CD4-positive, alpha-beta memory T cell (primary cell): ENCODE results near the gene CRISPLD2. TPM values are rescaled to one million over a fixed set of nuclear protein-coding genes. Genes with fewer than 3 reads are reported as not detected.

ENCODE experiments used
- CTCF ChIA-PET: fragments of 350-600 bp; sonication (Branson Sonifier 250); formaldehyde crosslinking; loops from one replicate; lab custom pipeline; 2021; ENCODE audit warnings: inconsistent platforms; ENCODE audit not compliant: partially characterized antibody; lab: Charles Lee
- POLR2A ChIA-PET: fragments of 350-600 bp; sonication (Branson Sonifier 250); formaldehyde crosslinking; loops from one replicate; lab custom pipeline; 2021; ENCODE audit not compliant: partially characterized antibody; lab: Charles Lee
- DNase-seq, 5 donors: peaks; one replicate each; pipeline versions ENCODE4 v3.0.0 to v3.0.0-alpha.2; 2020 to 2022; ENCODE audit warnings: mixed read lengths in 1 of 5
- H3K27ac ChIP-seq: one replicate; pipeline ENCODE4 v1.7.0; 2013; ENCODE audit warnings: low read depth, low read length
- H3K27me3 ChIP-seq: 2 replicates; pipeline ENCODE4 v1.7.0; 2013; ENCODE audit warnings: mild to moderate bottlenecking, low read length, moderate library complexity; ENCODE audit not compliant: insufficient read depth
- H3K36me3 ChIP-seq: 2 replicates; pipeline ENCODE4 v1.7.0; 2013; ENCODE audit warnings: mild to moderate bottlenecking, low read length, moderate library complexity; ENCODE audit not compliant: insufficient read depth
- H3K4me1 ChIP-seq: 2 replicates; pipeline ENCODE4 v1.7.0; 2013; ENCODE audit warnings: mild to moderate bottlenecking, low read length, moderate library complexity; ENCODE audit not compliant: insufficient read depth
- H3K4me3 ChIP-seq, 2 donors: one replicate each; pipeline ENCODE4 v1.7.0; 2013; ENCODE audit warnings: low read length in 2 of 2, mild to moderate bottlenecking in 1 of 2
- H3K9me3 ChIP-seq, 2 donors: one replicate each; pipeline ENCODE4 v1.7.0; 2013; ENCODE audit warnings: low read length in 2 of 2, control low read depth in 1 of 2; ENCODE audit not compliant: control insufficient read depth in 1 of 2
- H3K27ac Mint-ChIP-seq, 7 donors: one replicate each; pipeline ENCODE4 v1.8.0; 2020 to 2021; ENCODE audit warnings: mixed read lengths in 7 of 7, mild to moderate bottlenecking in 6 of 7, inconsistent platforms in 3 of 7, moderate library complexity in 3 of 7
- H3K27me3 Mint-ChIP-seq, 2 donors: one replicate each; pipeline ENCODE4 v1.8.0; 2020 to 2021; ENCODE audit warnings: mixed read lengths in 2 of 2
- H3K36me3 Mint-ChIP-seq, 2 donors: one replicate each; pipeline ENCODE4 v1.8.0; 2020 to 2021; ENCODE audit warnings: mixed read lengths in 2 of 2, inconsistent platforms in 1 of 2, mild to moderate bottlenecking in 1 of 2
- H3K4me1 Mint-ChIP-seq, 4 donors: one replicate each; pipeline ENCODE4 v1.8.0; 2020 to 2021; ENCODE audit warnings: mixed read lengths in 4 of 4, mild to moderate bottlenecking in 1 of 4
- H3K4me3 Mint-ChIP-seq, 8 donors: one replicate each; pipeline ENCODE4 v1.8.0; 2020 to 2021; ENCODE audit warnings: mixed read lengths in 8 of 8, mild to moderate bottlenecking in 7 of 8, moderate library complexity in 6 of 8, inconsistent platforms in 3 of 8
- H3K9me3 Mint-ChIP-seq, 8 donors: one replicate each; pipeline ENCODE4 v1.8.0; 2020 to 2021; ENCODE audit warnings: mixed read lengths in 8 of 8, mild to moderate bottlenecking in 5 of 8, inconsistent platforms in 3 of 8, moderate library complexity in 1 of 8
- intact Hi-C: fragments of 100-400 bp; cut with micrococcal nuclease; formaldehyde crosslinking; loops from one replicate; pipeline ENCODE4 v1.15.1; 2023
- polyA plus RNA-seq, 2 donors: library from polyadenylated mRNA; unstranded; fragments of 300-500 nt; fragmentation: Illumina TruSeq; gene quantifications; one replicate each; pipeline ENCODE4 v1.2.3, GENCODE V29; 2021
- total RNA-seq, 2 experiments: library from RNA; stranded (reverse); gene quantifications; one replicate each; pipeline ENCODE4 v1.2.3, GENCODE V29; 2021

Gene CRISPLD2
- total and polyA plus RNA-seq, 4 experiments from 2014 or later, result 0.32 to 2.5 (median 0.95) TPM

- no peaks in the 10 kb centered on the region for H3K27me3 Mint-ChIP-seq
- intact Hi-C loops, result no loop called here
These were observed 30.8 kb upstream of the CRISPLD2 start for GRCh38 chr16:84788920-84789391.

GRCh38 chr16:84789431-84789830 is 30.4 kb upstream of the CRISPLD2 start:
- DNase-seq, result no peak

More at GRCh38 chr16:84788920-84789391, 30.8 kb upstream of the CRISPLD2 start:
- Mint-ChIP-seq H3K4me3 (no peak overlapping the region), H3K36me3 (peaks cover 0 to under 1% of the 10 kb centered on the region in 2 donors), H3K27ac (no peak overlapping the region), H3K9me3 (no peaks in the 10 kb centered on the region), H3K4me1 (no peaks in the 10 kb centered on the region)
- ChIA-PET CTCF (no interaction called here), POLR2A (no interaction called here)
- no peaks in the 10 kb centered on the region for H3K27me3 ChIP-seq
- no peak overlapping the region for H3K27ac ChIP-seq
- H3K4me1 ChIP-seq, result no peaks in the 10 kb centered on the region
- no peak for DNase-seq
- no peaks in the 10 kb centered on the region for H3K36me3 ChIP-seq
- no peak overlapping the region for H3K4me3 ChIP-seq
- no peaks in the 10 kb centered on the region for H3K9me3 ChIP-seq

DNA sequence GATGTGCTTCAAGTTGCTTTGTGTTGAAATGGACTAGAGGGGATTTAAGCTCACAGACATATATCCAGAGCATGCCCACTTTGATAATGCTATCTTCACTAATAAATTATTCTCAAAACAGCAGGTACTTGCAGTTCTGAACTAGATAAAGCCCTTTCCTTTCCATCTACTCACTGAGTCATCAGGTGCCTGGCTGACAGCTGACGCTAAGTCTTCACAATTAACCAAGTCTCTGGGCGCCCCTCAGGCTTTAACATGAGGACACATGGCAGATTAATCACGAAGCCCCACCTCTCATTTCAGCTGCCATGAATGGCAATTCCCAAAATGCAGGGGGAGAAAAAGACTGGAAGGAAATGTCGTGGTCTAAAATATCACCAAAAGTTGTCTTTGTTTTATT is 29.5 kb upstream of the CRISPLD2 start:
- Histone ChIP-seq H3K9me3 (no peaks in the 10 kb centered on the region), H3K36me3 (no peaks in the 10 kb centered on the region), H3K4me3 (no peak overlapping the region), H3K27me3 (no peaks in the 10 kb centered on the region), H3K4me1 (no peaks in the 10 kb centered on the region), H3K27ac (no peak overlapping the region)
- no peaks in the 10 kb centered on the region for H3K4me1 Mint-ChIP-seq
- ChIA-PET CTCF (no interaction called here), POLR2A (interaction anchor here (1.7 kb wide), 1 partner anchor 24 kb away, joined by 4 read pairs; no protein-coding TSS in a partner anchor)
- peak overlapping the region in 2 of 7 donors; percentile 36 to 87 for H3K27ac Mint-ChIP-seq
- intact Hi-C loops, result no loop called here
- H3K27me3 Mint-ChIP-seq, result no peaks in the 10 kb centered on the region
- no peaks in the 10 kb centered on the region for H3K9me3 Mint-ChIP-seq
- DNase-seq, result no peak
- H3K36me3 Mint-ChIP-seq, result peaks cover 0 to 6% of the 10 kb centered on the region in 2 donors
- no peak overlapping the region for H3K4me3 Mint-ChIP-seq

More at GRCh38 chr16:84789431-84789830, 30.4 kb upstream of the CRISPLD2 start:
- Histone ChIP-seq H3K27ac (no peak overlapping the region), H3K9me3 (no peaks in the 10 kb centered on the region), H3K4me3 (no peak overlapping the region), H3K27me3 (no peaks in the 10 kb centered on the region), H3K4me1 (no peaks in the 10 kb centered on the region), H3K36me3 (no peaks in the 10 kb centered on the region)
- no peak overlapping the region for H3K27ac Mint-ChIP-seq
- H3K27me3 Mint-ChIP-seq, result no peaks in the 10 kb centered on the region
- no peaks in the 10 kb centered on the region for H3K9me3 Mint-ChIP-seq
- no peak overlapping the region for H3K4me3 Mint-ChIP-seq
- POLR2A ChIA-PET, result no interaction called here
- peaks cover 0 to 5% of the 10 kb centered on the region in 2 donors for H3K36me3 Mint-ChIP-seq
- intact Hi-C loops, result no loop called here
- CTCF ChIA-PET, result no interaction called here
- no peaks in the 10 kb centered on the region for H3K4me1 Mint-ChIP-seq

DNA sequence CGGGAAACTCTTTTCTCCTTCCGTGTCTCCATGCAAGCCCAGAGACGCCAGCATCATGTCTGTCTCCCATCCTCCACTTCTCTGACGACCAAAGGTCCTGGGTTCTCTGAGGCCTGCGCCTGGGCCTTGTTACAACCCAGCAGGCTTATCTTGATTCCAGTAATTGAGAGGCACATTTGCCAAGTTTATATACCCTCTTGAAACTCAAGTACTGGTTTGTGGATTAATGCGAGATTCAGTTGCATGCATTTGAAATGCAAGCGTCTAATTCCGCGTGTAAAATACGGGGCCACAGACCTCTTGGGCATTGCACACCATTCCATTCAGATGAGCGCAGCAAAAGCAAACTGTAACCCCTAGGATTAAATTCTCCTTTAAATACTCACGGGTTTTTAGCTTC is 28.7 kb upstream of the CRISPLD2 start:
- DNase-seq, result no peak
- Histone ChIP-seq H3K36me3 (no peaks in the 10 kb centered on the region), H3K4me1 (no peaks in the 10 kb centered on the region), H3K27me3 (no peaks in the 10 kb centered on the region), H3K27ac (no peak overlapping the region), H3K9me3 (no peaks in the 10 kb centered on the region), H3K4me3 (no peak overlapping the region)
- intact Hi-C loops, result no loop called here
- Mint-ChIP-seq H3K27me3 (no peaks in the 10 kb centered on the region), H3K4me3 (no peak overlapping the region), H3K4me1 (no peaks in the 10 kb centered on the region), H3K27ac (peak overlapping the region in 2 of 7 donors; percentile 29 to 42), H3K36me3 (peaks cover 0 to 6% of the 10 kb centered on the region in 2 donors), H3K9me3 (no peaks in the 10 kb centered on the region)
- ChIA-PET POLR2A (interaction anchor here (1.7 kb wide), 1 partner anchor 24 kb away, joined by 4 read pairs; no protein-coding TSS in a partner anchor), CTCF (interaction anchor here (1.6 kb wide), 1 partner anchor 38 kb away, joined by 4 read pairs; no protein-coding TSS in a partner anchor)

DNA sequence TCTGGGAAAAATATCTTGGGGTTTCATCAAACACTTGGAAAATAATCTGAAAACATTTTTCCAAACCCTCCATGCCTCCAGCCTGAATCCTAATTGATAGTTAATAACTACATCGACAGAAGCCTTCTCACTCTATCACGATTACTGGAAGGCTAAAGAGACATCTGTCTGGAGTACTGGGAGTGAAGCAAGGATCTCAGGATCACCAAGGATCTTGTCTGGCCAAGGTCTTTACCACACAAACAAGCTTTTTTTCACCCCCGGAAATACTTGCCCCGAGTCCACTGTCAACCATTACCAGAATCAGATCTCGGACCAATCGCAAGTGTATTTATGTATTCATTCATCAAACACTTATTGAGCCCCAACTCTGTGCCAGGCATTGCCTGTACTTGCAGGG is 28.3 kb upstream of the CRISPLD2 start:
- no peaks in the 10 kb centered on the region for H3K27me3 Mint-ChIP-seq
- Histone ChIP-seq H3K4me3 (no peak overlapping the region), H3K27me3 (no peaks in the 10 kb centered on the region), H3K27ac (no peak overlapping the region), H3K36me3 (no peaks in the 10 kb centered on the region), H3K4me1 (no peaks in the 10 kb centered on the region), H3K9me3 (no peaks in the 10 kb centered on the region)
- peaks cover 0 to 6% of the 10 kb centered on the region in 2 donors for H3K36me3 Mint-ChIP-seq
- POLR2A ChIA-PET, result interaction anchor here (1.7 kb wide), 1 partner anchor 25 kb away, joined by 4 read pairs; no protein-coding TSS in a partner anchor
- H3K27ac Mint-ChIP-seq, result no peak overlapping the region
- H3K4me3 Mint-ChIP-seq, result no peak overlapping the region
- intact Hi-C loops, result no loop called here
- H3K4me1 Mint-ChIP-seq, result no peaks in the 10 kb centered on the region
- DNase-seq, result no peak
- H3K9me3 Mint-ChIP-seq, result no peaks in the 10 kb centered on the region
- CTCF ChIA-PET, result interaction anchor here (1.6 kb wide), 1 partner anchor 38 kb away, joined by 4 read pairs; no protein-coding TSS in a partner anchor

- Mint-ChIP-seq H3K4me1 (no peaks in the 10 kb centered on the region), H3K9me3 (peaks cover 0 to 2% (median 0%) of the 10 kb centered on the region in 8 donors), H3K4me3 (no peak overlapping the region), H3K27me3 (no peaks in the 10 kb centered on the region), H3K27ac (peak overlapping the region in 1 of 7 donors; percentile 47), H3K36me3 (peaks cover 0 to 6% of the 10 kb centered on the region in 2 donors)
- Histone ChIP-seq H3K4me3 (no peak overlapping the region), H3K9me3 (no peaks in the 10 kb centered on the region), H3K36me3 (no peaks in the 10 kb centered on the region), H3K4me1 (no peaks in the 10 kb centered on the region), H3K27ac (no peak overlapping the region), H3K27me3 (no peaks in the 10 kb centered on the region)
- CTCF ChIA-PET, result no interaction called here
- DNase-seq, result no peak
- intact Hi-C loops, result no loop called here
- POLR2A ChIA-PET, result no interaction called here
These were observed 25.6 kb upstream of the CRISPLD2 start for GRCh38 chr16:84794186-84794585.

DNA sequence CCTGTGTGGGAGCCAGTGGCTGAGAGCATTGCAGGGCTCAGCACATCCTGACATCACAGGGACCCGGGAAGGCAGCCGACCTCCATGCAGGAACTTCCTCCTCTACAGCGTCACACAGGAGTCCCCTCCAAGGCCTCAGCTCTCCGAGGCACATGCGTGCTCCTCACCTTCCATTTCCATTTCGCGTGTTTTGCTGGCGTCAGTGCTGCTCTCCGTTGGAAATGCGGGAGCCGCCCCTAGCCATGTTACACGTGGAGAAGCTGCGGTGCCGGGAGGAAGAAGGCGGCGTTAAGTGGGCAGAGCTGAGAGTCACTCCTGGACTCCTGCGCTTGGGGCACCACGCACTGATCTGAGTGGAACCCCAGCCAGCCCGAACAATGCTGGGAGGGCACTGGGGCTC is 25.2 kb upstream of the CRISPLD2 start:
- Histone ChIP-seq H3K27ac (no peak overlapping the region), H3K4me3 (no peak overlapping the region), H3K4me1 (no peaks in the 10 kb centered on the region), H3K27me3 (no peaks in the 10 kb centered on the region), H3K9me3 (no peaks in the 10 kb centered on the region), H3K36me3 (no peaks in the 10 kb centered on the region)
- ChIA-PET POLR2A (no interaction called here), CTCF (no interaction called here)
- DNase-seq, result no peak
- Mint-ChIP-seq H3K27me3 (no peaks in the 10 kb centered on the region), H3K36me3 (peaks cover 0 to 6% of the 10 kb centered on the region in 2 donors), H3K27ac (no peak overlapping the region), H3K9me3 (peaks cover 0 to 4% (median 0%) of the 10 kb centered on the region in 8 donors), H3K4me1 (no peaks in the 10 kb centered on the region), H3K4me3 (no peak overlapping the region)
- intact Hi-C loops, result no loop called here
